ENCODE measurements around the gene RHOF.

Gene RHOF

DNA sequence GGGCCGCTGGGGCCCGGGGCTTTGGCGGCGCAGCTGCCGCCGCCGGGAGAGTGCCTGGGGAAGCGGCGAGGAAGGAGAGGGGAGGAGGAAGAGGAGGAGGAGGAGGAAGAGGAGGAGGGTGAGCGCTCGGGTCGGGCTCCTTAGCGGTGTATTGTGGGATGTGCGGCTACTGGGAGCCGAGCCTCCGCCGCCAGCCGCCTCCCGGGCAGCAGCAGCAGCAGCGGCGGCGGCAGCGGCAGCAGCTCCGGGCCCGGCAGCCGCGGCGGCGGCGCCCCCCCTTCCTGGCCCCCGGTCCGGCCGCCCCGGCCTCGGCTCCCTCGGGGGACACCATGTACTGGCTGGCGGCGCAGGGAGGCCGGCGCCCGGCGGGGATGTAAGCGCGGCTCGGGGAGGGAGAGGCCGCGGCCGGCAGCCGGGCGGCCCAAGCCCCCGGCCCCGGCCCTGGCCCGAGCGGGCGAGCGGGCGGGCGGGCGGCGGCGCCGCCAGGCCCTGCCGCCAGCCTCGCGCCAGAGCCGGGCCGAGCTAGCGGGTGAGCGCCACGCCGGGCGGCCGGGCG is 10.5 kb upstream of the RHOF start, which contains the start of gene SETD1B:
SETD1B (plus strand) TSS at position 149 of the 556 bp plus-strand sequence. CDS start 729 bp downstream, outside the sequence.
- peak; percentile 70 for DNase-seq (ENCODE audit: low spot score)
- TF ChIP-seq, protein P1, sequence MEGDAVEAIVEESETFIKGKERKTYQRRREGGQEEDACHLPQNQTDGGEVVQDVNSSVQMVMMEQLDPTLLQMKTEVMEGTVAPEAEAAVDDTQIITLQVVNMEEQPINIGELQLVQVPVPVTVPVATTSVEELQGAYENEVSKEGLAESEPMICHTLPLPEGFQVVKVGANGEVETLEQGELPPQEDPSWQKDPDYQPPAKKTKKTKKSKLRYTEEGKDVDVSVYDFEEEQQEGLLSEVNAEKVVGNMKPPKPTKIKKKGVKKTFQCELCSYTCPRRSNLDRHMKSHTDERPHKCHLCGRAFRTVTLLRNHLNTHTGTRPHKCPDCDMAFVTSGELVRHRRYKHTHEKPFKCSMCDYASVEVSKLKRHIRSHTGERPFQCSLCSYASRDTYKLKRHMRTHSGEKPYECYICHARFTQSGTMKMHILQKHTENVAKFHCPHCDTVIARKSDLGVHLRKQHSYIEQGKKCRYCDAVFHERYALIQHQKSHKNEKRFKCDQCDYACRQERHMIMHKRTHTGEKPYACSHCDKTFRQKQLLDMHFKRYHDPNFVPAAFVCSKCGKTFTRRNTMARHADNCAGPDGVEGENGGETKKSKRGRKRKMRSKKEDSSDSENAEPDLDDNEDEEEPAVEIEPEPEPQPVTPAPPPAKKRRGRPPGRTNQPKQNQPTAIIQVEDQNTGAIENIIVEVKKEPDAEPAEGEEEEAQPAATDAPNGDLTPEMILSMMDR (IDR thresholded peaks at IDR 0.05; ENCODE audit: extremely low read depth, missing control alignments): no peak

DNA sequence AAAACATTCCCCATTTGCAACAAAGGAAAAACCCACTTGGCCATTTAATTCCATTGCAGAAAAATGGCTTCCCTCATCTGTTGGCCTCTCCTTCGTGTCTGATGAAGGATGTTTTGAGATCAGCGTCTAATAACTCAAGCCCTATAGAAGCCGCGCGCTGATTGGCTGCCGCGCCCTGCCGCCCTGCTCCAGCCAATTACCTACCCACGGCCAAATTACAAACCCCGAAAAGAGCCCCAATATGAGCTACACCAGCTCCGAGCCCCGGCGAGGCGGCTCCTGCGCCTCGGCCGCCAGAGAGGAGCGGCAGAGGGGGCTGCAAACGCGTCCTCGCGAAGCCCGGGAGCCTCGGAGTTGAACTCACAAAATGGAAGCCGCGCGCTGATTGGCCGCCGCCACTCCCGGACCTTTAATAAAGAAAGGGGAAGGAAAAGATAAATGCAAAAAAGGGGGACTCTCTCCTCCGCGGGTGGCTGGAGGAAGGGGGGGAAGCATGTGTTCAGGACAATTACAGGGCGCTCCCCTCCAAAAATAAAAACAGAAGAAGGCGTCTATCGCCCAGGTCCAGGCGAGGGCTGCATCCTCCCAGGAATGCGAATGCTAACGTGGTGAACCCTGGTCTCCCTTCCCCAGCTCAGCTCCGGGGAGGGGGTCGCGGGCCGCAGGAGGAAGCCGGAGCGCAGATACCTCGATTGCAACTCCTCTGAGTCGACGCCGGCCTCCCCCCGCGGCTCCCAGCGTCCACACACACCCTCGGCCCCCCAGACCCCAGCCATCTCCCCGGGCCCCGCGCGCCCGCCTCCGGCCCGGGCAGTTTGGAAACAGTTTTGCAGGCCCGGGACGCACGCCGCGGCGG is 9.6 kb upstream of the RHOF start:
- TF ChIP-seq, protein P1 (IDR thresholded peaks at IDR 0.05; ENCODE audit: extremely low read depth, missing control alignments): no peak
- DNase-seq (ENCODE audit: low spot score): peak; percentile 95

DNA sequence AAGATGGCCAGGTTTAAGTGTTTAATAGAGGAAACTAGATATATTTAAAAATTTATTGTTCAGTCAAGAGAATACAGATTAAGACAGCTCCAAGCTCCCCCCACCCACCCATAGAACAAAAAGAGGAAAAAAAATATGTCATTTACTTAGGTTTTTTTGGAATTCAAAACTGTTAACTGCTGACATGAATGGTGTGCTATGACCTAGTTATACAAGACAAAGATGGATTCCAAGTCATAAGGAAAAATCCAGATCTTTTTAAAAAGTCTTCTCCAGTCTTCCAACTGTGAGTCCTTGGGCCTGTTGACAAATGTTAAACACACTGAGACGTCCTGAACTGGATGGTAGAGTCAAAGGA is 9.0 kb upstream of the RHOF start:
- DNase-seq (ENCODE audit: low spot score): no peak
- TF ChIP-seq, protein P1 (IDR thresholded peaks at IDR 0.05; ENCODE audit: extremely low read depth, missing control alignments): no peak

DNA sequence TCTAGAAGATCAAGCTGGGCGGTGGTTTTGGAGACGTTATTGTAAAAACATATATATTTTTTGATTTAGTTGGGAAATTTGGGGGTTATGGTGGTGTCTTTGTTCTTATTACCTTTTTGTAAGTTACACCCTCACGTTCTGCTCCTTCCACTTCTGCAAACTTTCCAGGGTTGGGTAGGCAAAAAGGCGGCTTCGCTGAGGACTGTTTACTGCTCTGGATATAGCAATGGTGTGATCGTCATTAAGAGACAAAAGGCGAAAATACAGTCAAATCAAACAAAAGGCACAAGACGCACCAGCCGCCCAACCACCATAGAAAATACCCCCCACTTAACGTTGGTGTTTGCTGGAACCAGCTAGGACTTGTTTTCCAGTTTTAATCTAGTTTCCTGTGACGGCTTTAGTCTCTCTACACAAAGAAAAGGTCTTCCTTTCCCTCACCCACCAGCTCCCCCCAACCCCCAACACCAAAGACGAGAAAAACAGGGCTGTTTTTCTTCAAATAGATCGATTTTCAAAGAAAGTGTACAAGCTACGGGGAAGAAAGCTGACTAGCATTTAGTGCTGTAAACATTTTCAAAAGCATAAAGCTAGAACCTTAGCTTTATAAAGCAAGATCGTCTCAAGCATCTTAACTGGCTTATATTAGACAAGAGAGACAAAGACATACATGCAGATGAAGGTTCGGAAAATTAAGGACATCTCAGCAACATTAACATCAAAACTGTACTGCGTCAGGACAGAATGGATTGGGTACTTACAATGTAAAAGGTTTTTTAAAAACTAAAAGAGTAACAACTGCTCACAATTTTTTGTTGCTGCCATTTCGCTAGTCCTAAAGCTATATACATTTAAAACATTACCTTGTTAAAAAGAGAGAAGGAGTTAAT is 8.4 kb upstream of the RHOF start:
- TF ChIP-seq, protein P1 (IDR thresholded peaks at IDR 0.05; ENCODE audit: extremely low read depth, missing control alignments): no peak

DNA sequence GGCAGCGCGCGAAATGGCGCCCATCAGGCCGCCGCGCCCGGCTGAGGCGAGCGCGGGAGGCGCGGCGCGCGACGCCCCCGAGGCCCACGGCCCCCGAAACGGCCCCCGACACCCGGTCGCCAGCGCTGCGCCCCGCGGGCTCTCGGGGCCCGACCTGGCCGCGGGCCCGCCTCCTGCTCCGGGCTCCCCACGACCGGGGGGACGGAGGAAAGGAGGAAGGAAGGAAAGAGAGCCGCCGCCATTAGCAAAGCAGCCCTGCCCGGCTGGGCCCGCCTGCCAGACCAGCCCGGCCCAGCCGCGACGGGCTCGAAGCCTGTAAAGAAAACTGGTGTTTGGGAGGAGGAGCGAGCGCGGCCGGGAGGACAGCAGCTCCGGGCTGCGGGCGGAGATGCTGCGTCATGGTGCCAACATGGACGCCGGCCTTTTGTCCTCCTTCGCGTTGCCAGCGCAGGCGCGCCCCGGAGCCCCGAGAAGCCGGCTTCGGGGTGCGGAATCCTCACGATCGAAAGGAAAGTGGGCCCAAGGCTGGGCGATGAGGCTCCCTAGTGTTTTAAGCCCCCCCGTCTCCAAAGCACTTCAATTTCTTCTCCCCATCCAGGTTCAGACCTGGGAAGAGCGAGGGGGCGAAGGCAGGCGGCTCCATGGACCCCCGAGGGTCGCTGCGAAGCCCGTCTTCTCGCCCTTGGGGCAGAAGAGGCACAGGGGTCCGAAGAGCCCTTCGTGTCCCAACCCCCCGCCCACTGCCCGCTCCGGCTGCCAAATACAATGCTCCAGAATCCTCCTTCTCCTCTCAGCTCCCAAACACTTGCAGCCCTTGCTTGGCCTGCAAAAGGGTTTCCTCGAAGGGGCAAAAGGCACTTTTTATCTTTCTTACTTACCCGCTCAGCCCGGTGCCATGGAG is 7.5 kb upstream of the RHOF start:
- TF ChIP-seq, protein P1 (IDR thresholded peaks at IDR 0.05; ENCODE audit: extremely low read depth, missing control alignments): no peak
- DNase-seq (ENCODE audit: low spot score): peak; percentile 68

More for the DNA sequence above, 8.4 kb upstream of the RHOF start:
- DNase-seq (ENCODE audit: low spot score): no peak

DNA sequence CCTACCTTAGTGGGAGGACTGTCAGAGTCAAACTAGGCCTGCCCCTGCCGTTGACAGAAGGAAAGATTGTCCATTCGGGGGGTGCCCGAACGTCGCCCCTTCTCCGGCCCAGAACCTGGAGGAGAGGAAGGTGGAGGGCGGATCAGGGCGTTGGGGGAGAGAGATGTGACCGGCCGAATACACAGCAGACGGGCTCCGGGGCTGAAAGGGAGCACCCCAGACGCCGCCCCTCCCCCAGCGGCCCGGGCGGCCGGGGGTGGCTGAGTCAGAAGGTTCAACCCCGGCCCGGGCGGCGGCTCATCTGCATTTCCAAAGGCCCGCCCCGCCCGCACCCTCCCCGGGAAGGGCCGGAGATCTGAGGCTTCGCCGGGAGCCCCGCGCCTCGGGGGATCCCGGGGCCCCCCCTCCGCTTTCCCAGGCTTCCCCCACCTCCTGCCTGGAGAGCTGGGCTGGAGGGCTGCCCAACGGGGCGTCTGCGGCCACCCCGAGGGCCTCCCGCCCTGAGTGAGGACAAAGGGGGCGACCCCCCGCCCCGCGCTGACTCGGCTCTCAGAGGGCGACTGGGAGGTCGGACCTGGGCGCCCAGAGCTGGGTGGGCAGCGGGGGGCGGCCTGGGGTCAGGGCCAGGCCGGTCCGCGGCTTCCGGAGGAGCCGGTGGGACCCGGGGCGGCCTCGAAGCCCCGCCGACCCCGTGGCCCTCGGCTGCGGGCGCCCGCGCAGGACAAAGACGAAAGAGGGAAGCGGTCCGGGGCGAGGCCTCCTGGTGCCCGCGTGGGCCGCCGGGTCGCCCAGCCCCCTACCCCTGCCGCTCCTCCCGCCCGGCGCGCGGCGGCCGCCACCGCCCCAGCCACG is 6.6 kb upstream of the RHOF start:
- DNase-seq (ENCODE audit: low spot score): peak; percentile 91
- TF ChIP-seq, protein P1 (IDR thresholded peaks at IDR 0.05; ENCODE audit: extremely low read depth, missing control alignments): no peak
